GM18873 (cell line): Measurements from ENCODE around the gene TNFSF13B.
A peak's percentile ranks its signal among the peaks of the same experiment; 100 is the strongest.
"Not testable (repeated sequence)": the region's sequence is repeated elsewhere in the genome, so short reads cannot be mapped to it uniquely, and the experiment has no call there.

Experiments used
- ATAC-seq: cut with Tn5 transposase; IDR thresholded peaks from one replicate; pipeline ENCODE4 v1.9.1; 2021; ENCODE audit warnings: mild to moderate bottlenecking, moderate library complexity, moderate number of reproducible peaks; ENCODE audit not compliant: unreplicated experiment, low FRiP score

TNFSF13B gene, protein sequence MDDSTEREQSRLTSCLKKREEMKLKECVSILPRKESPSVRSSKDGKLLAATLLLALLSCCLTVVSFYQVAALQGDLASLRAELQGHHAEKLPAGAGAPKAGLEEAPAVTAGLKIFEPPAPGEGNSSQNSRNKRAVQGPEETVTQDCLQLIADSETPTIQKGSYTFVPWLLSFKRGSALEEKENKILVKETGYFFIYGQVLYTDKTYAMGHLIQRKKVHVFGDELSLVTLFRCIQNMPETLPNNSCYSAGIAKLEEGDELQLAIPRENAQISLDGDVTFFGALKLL

DNA sequence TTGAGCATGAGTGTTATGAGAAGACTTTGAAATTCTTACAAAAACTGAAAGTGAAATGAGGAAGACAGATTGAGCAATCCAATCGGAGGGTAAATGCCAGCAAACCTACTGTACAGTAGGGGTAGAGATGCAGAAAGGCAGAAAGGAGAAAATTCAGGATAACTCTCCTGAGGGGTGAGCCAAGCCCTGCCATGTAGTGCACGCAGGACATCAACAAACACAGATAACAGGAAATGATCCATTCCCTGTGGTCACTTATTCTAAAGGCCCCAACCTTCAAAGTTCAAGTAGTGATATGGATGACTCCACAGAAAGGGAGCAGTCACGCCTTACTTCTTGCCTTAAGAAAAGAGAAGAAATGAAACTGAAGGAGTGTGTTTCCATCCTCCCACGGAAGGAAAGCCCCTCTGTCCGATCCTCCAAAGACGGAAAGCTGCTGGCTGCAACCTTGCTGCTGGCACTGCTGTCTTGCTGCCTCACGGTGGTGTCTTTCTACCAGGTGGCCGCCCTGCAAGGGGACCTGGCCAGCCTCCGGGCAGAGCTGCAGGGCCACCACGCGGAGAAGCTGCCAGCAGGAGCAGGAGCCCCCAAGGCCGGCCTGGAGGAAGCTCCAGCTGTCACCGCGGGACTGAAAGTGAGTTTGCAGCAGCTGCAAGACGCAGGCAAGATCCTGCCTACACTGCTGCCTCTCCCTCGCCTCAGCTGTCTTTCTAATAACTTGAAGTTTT is at the start of gene TNFSF13B:
Gene TNFSF13B (plus strand): TSS at position 118 of the 728 bp plus-strand sequence. CDS start 178 bp downstream, at position 296.
- peak; percentile 64 for ATAC-seq

DNA sequence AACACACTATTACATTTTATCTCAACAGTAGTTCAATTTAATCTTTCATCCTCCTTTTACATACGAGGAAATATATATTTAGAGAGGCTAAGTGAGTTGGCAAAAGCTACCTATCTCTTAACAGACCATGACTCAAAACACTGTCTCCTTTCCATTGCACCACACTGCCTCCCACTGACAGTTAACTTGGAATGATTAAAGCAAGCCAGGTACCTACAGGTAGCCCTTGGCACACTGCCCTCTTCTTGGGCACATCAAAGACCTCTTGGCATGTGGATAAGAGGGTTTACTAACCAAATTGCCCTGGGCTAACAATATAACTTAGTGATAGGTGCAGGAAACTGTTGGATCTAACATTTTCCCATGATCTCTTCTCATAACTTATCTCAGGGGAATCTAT is 49.5 kb upstream of the TNFSF13B start:
- no peak for ATAC-seq

GRCh38 chr13:108223687-108224503 is 45.6 kb upstream of the TNFSF13B start:
- no peak for ATAC-seq

- peak; percentile 67 for ATAC-seq
Measured at GRCh38 chr13:108225440-108225839, 44.1 kb upstream of the TNFSF13B start.

DNA sequence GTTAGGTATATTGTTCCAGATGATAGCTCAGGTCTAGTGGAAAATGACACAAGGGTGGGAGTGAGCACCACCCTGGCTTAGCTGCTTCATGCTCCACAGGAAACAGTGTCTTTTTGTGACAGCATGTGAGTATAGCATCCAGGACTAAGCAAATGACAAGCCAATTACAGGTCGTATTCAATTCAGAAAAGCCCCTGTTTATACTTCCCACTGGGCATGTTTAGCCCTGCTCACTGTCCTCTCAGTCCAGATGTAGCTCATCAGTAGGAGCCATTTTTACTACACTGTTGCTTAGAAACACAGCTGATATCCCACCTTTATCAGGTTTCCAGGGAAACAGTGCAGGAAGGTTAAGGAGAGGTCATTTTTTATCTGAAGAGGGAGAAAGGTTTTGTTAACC is 43.3 kb upstream of the TNFSF13B start:
- peak; percentile 14 for ATAC-seq

GRCh38 chr13:108227651-108228272 is 41.8 kb upstream of the TNFSF13B start:
- ATAC-seq, result no peak

- ATAC-seq, result no peak
Measured at GRCh38 chr13:108230377-108230776, 39.1 kb upstream of the TNFSF13B start.

GRCh38 chr13:108249150-108249549 is 20.4 kb upstream of the TNFSF13B start:
- ATAC-seq, result no peak

GRCh38 chr13:108257248-108257647 is 12.3 kb upstream of the TNFSF13B start:
- ATAC-seq, result no peak

DNA sequence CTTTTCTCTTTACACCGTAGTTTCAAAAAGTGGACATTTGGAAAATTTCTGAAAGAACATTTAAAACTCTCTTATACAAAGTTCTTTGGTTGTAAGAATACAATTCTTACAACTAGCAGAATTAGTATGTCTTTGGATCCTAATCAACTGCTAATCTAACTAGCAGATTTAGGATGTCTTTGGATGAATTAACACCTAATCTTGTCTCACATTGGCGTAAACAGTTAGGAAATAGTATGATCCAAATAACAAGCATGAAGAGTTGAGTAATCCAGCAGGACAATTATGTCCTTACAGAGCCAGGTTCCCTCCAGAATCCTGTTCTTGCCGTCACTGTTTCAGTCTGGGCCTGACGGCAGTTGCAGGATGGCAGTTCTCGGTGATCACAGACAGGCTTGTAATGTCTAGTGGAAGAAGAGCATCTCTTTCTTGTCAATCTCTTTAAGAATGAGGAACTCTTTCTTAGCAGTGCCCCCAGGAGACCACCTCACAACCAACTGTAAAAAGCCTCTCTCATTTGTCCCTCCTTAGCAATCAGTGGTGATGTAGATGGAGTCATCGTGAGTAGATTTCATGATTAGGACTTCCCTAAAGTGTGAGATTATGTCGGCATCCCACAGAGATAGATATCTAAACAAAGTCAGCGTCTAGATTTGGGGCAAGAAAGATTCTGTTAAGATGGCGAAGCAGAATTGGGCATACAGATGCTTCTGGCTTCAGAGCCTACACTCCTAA is 5.7 kb upstream of the TNFSF13B start:
- no peak for ATAC-seq

DNA sequence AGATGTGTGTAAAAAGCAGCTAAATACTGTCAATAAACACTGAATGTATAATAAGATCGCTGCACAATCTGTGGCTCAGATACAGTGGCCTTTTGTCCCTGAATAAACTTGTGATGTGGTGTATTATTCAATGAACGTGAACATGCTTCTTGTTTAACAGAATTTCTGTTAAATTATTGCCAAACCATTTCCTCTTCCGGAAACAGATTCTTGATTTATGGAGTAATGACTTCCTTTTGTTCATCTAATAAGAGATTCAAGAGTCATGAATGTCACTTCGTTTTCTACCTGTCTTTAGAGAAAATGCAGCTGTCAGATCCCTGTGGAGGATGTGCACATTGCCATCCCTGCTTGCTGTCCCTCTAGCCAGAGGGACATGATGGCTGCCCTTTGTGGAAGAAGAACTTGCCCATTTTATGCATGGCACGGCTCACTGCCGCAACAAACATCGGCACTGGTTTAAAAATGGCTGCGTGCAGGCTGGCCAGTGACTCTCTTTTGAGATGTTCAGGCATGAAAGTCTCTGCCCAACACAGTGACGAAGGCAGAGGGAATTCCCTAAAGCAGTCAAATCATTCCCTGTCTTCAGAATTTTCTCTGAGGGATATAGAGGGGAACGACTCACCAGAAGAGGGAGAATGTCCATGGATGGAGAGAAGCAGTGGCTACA is 3.1 kb upstream of the TNFSF13B start:
- ATAC-seq, result no peak

GRCh38 chr13:108267347-108267746 is 2.2 kb upstream of the TNFSF13B start:
- ATAC-seq, result no peak

GRCh38 chr13:108267855-108268254 is 1.7 kb upstream of the TNFSF13B start:
- ATAC-seq, result not testable (repeated sequence)

GRCh38 chr13:108268466-108269112 is 929 bp upstream of the TNFSF13B start:
- ATAC-seq, result no peak

DNA sequence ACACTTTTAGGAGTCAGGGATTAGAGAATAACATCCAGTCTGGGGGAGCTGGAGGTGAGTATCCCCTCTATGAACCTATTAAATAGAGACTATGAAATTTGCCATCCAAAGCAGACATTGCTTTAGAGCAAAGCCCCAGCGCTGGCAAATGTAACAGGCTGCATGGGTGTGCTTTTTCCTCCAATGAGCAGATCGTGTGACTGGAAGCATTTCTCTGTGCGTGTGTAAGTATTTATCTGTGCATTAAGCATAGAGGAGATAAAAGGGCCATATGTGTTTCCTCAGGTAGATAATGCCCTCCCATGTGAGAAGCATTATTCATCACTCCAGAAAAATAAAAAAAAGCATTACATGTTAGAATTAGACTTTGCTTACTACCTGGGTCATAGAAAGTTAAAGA is 924 bp downstream of the TNFSF13B start:
- ATAC-seq, result no peak

DNA sequence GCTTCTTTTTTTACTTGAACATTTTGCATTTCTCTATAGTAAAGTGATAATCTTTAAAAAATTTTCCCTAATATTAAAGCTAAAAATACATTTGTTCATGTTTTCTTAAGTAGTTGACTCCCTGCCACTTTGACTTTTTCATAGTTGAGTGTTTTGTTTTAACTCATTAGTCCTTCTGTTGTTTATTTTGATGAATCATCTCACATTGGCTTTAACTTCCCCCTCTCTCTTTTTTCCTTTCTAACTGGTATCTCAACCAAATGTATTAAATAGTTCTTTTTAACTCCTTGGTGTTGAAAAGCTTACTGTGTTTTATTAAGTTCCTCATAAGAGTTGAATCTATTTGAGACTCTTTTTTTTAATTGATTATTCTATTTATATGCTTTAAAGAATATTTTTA is 2.8 kb downstream of the TNFSF13B start:
- no peak for ATAC-seq

DNA sequence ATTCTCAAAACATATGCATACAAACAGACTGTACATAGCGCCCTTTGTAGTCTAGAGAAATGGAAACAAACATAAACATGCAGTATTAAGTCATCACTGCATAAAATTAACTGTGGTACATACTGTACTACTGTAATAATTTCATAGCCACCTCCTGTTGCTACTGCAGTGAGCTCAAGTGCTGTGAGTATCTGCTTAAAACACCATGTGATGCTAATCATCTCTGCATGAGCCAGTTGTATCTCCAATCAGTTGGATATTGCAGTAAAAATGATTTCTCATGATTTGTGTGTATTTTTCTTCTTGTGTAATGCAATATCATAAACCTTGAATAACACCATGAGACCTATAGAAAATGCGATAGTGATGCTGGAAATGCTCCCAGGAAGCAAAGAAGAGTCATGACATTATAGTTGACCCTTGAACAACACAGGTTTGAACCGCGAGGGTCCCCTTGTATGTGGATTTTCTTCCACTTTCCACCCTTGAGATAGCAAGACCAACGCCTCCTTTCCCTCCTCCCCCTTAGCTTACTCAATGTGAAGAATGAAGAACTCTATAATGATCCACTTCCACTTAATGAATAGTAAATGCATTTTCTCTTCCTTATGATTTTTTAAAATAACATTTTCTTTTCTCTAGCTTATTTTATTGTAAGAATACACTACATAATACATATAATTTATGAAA is 4.1 kb downstream of the TNFSF13B start:
- ATAC-seq, result no peak

DNA sequence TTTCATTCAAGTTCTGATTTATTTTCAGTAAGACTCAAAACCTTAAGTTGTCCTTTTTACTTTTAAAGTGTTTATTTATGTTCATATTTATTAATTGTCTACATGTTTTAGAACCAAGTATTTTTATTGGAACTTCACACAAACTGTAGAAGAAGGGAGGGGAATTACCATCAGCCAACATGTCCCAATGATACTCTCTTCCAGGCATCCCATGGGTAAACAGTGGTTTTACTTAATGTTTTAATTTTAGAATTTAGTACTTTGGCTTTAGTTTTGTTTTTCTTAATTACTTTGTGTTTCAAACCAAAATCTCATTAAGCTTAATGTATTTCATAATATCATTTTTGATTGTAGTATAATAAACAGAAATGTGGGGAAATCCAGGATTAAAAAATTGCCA is 5.2 kb downstream of the TNFSF13B start:
- no peak for ATAC-seq
